ENCODE results near the gene CAPNS2.

The CAPNS2 gene

DNA sequence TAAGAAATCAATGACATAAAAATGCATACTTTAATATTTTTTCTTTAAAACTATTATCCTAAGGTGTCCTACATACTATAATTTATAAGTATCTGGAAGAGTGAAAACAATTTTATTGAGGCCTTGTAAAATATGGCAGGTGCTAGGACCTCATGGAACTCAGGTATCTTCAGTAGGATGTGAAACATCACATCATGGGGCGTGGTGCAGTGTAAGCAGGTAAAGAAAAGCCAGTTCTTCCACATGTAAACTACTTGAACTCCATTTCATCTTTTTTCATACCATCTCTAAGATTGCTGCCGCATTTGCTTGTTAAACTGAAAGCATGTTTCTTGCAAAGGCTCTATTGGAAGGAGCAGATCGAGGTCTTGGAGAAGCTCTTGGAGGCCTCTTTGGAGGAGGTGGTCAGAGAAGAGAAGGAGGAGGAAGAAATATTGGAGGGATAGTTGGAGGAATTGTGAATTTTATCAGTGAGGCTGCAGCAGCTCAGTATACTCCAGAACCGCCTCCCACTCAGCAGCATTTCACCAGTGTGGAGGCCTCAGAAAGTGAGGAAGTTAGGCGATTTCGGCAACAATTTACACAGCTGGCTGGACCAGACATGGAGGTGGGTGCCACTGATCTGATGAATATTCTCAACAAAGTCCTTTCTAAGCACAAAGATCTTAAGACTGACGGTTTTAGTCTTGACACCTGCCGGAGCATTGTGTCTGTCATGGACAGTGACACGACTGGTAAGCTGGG, at the start of gene CAPNS2:
CAPNS2 (plus strand) TSS at position 253 of the 744 bp plus-strand sequence; CDS start at position 326, 73 bp downstream.
- no peak for DNase-seq

GRCh38 chr16:55521792-55522191, 44.7 kb upstream of the CAPNS2 start:
- DNase-seq = no peak

DNA sequence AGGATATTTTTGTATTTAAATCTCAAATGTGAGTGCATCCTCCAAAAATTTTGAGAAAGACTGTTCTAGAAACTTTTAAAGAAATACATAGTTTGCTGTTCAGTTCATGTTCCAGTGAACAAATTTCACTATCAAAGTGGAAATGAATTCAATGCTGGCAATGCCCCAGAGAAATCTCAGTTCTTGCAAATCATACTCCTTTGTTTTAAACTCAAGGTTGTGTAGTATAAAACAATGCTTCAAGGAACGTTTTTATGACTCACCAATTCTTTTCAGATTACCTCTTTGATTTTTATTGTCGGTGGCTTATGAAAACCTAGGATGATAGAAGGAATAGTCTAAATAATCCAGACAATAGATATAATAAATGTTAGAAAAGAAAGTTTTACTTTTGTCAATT, 40.0 kb upstream of the CAPNS2 start:
- DNase-seq = no peak

- no peak for DNase-seq
Observed at GRCh38 chr16:55527885-55528284, 38.6 kb upstream of the CAPNS2 start.

GRCh38 chr16:55529018-55529417, 37.5 kb upstream of the CAPNS2 start:
- no peak for DNase-seq

DNA sequence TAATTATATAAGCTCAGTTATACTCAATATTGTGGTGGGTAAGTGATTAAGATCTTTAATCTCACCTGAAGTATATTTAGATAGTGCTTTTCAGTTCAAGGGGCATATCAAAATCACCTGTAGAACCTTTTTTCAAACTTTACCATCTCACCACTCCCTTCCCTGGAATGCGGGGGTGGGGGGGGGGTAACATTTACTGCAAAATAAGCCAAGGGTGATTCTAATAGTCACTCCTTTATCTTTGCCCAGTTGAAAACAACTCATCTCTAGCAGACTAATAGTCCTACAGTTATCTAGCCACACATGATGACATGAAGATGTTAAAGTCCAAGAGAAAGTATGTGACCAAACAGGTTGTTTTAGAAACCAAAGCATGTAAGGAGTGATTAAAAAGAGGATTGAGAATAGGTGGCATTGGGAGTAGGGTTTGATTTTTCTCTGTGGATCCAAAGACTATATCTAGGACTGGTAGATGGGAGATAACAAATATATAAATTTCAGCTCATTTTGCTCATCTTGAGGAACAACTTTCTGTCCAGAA, 36.1 kb upstream of the CAPNS2 start:
- no peak for DNase-seq

DNA sequence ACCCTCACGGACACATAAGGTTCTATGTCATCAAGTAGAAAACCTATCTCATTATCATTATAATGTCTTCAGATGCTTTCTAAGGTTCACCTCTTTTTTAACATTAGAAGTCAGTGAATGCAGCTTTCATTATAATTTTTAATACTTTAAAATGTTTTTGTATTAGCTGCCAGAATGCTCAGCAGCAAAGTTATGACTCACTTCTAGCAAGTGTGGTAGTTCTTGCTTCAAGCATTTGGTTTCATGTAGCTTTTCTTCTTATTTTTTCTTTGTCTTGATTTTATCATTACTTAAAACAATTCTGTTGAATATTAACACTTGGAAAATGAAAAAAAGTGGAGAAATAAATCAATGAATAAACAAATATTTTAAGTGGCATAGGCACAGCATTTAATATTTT, 34.3 kb upstream of the CAPNS2 start:
- DNase-seq = no peak

DNA sequence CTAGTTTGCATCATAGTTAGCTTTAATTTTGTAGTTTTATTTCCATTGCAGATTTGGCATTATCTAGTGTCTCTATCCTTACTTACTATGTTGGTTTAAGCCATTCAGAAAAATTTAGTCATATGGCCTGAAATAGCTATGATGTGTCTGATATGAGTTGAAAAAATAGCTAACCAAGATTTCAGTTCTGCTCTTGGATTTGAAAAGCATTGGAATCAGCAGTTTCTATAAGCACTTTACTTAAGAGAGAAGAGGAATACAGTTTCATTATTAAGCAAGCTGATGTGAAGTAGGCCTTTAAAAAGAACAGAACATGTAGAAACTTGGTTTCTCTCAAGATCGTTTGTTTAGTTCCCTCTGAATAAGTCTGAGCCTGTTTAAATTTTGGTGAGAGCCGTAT, 31.7 kb upstream of the CAPNS2 start:
- no peak for DNase-seq

DNA sequence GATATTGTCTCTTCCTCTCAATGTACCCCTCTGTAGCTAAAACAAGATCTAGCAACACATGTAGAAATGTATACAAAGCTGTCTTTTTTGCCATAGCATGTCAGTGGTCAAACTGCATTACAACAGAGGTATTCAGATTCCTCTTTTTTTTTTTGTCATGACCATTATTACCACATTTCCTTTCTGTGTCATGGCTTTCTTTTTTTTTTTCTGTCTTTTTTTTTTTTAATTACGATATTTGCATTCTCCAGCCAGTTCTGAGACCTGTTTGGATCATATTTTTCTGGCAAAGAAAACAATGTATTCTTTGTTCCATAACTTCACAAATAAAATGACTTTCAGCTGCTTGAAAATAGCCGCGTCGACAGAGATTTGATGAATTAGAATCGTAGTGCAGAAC, 27.4 kb upstream of the CAPNS2 start:
- DNase-seq = no peak

DNA sequence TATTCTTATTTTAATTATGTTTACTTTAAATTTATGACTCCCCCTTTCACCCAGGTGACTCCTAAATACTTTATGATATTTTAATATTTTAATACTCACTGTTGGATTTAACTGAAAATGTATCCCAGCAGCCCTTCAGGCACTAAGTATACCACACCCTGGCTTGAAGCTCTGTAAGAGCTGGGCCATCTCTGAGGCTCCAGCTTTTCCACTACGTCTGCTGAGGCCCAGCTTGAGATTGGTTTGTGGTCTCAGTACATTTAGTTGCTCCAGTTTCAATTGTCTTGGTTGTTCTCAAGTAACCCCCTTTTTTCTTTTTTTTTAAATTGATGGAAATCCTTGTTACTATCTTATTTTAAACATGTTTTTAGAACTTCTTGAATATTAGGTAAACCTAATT, 27.0 kb upstream of the CAPNS2 start:
- no peak for DNase-seq

- DNase-seq = no peak
Observed at GRCh38 chr16:55540221-55540620, 26.3 kb upstream of the CAPNS2 start.

DNA sequence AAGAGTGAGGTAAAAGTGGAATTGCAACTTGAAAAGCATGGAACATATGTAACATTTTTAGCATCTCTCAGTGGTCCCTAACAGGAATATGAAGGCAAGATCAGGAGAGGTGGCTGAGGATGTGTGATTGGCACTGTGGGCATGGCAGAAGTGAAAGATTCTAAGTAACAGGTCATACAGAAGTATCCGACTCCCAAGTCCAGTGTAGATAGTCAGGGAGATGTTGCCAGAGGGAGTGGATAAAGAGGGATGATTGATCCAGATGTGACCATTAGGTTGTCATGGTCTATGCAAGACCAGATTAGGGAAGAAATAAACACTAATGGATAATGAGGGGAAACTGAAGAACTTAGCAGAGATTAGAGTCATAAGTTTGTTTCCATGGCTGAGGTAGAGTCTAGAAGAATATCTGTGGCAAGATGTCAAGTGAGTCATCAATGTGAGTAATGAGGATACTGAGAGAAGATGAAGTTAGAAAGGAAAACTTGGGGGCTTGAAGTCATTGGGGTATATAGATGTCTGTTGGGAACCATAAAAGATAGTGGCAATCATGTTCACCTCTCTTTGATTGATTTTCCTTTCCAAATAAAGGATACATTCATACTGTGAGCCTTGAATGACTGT, 23.9 kb upstream of the CAPNS2 start:
- DNase-seq = peak in 1 of 2 experiments; percentile 1

DNA sequence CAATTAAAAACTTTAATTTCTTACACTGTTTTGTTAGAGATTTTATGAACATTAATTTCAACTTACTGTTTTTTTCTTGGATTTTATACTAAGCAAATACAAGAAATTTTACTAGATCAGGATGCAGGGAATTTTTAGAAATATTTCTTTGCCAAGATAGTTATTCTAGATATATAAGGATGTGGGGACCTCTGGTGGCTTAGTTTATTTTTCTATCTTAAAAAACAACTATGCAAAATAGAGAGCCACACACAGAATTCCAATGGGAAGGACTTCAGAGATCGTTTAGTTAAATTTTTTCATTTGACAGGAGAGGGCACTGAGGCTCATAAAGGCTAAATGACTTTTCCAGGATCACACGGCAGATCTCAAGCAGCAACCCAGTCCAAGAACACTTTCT, 23.0 kb upstream of the CAPNS2 start:
- DNase-seq = peak in 1 of 2 experiments; percentile 11

DNA sequence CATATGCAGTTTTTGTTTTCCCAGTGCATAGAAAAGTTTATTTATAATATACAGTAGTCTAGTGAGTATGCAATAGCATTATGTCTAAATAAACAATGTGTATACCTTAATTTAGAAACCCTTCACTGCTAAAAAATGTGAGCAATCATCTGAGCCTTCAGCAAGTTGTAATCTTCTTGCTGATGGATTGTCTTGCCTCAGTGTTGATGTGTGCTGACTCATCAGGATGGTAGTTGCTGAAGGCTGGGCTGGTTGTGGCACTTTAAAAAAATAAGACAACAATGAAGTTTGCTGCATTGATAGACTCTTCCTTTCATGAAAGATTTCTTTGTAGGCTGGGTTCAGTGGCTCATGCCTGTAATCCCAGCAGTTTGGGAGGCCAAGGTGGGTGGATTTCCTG, 13.9 kb upstream of the CAPNS2 start:
- DNase-seq = no peak

DNA sequence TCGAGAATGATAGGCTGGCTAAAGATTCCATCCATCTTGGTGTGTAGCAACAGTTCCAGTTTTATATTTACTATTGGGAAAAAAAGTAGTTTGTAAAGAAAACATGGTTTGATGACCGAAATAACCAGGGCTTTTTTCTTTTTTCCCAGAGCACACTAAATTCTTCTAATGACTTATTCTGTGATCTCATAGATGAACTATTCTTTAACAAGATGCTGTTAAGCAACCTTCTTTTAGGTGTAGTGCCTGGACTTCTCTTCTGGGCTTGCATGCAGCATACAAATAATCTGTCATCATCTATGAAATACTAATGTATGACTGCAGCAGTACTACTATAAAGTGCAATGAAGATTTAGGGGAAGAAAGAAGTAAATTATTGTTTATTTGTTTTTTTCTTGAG, 11.0 kb upstream of the CAPNS2 start:
- no peak for DNase-seq

GRCh38 chr16:55557186-55557585, 9.3 kb upstream of the CAPNS2 start:
- DNase-seq = no peak

DNA sequence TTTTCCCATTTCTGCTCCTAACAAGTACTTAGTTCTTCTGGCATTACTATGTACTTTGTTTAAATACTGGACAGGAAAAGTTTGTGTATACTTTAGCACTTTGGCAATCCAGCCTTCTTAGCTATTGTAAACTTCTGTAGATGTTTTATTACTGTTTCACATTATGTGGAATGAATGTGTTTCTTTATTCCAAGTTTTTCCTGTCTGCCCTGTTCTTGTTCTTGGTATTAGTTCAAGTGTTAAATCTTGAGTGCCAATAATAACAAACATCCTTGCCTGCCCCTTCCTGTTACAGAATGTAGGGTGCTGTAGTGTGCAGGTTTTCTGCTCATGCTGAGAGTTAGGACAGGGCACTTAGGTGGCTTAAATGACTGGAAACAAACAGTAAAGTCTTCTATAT, 7.3 kb upstream of the CAPNS2 start:
- DNase-seq = no peak

DNA sequence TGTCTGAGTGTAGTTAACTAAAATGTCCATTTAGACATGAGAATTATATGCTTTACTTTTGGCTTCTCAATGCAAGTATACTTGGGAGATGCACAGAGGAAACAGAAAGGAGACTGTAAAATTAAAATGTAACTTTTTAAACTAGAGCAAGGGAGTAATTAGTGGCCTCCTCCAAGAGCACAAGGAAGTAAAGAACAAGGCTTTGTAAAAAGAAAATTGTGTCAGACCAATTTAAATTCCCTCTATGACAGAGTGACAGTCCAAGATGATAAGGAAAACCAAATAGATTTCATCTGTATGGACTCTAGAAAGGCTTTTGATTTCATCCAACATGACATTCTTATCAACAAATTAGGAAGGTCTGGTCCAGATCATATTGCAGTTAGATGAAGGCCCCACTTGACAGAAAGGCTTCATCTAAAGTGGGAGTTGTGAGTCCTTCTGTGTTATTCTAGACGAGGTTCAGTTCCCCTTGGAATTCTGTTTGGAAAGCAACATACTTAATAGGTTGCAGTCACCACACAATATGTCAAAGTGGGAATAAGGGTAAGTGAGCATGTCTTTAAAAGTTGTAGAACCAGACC, 6.5 kb upstream of the CAPNS2 start:
- no peak for DNase-seq

DNA sequence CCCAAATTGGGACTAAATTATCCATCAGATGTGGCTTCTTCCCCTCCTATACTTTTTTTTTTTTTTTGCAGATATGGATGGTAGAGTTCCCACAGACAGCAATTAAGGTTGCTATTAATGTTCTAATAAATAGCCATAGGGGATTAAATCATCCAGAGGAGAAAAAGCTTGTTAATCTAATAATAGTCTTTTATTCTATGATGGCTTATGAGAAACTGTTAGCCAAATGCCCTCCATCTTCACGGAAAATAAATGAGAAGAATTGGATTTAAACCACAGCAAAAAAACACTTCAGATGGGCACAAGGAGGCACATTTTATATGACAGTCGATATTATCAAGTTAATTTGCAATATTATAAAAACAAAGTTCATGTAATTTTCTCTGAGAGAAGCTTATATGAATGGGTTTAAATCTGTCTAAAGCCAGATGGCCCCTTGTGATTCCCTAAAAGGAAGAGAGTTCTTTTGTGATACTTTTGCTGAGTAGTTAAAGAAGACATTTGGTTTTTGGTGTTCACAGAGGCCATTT, 5.1 kb upstream of the CAPNS2 start:
- DNase-seq = no peak

DNA sequence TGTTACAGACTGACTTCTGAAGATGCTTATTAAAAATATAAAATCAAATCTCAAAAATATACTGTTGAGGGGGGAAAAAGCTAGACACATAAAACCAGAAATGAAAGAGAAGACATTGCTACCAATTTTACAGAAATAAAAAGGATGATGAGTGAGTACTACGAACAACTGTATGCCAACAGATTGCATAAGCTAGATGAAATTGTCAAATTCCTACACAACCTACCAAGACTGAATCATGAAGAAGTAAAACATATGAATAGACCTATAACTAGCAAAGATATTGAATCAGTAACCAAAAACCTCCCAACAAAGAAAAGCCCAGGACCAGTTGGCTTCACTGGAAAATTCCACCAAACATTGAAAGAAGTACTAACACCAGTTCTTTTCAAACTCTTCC, 3.5 kb upstream of the CAPNS2 start:
- no peak for DNase-seq

- DNase-seq = no peak
Observed at GRCh38 chr16:55563797-55564196, 2.7 kb upstream of the CAPNS2 start.

GRCh38 chr16:55565086-55565485, 1.4 kb upstream of the CAPNS2 start:
- DNase-seq = no peak

DNA sequence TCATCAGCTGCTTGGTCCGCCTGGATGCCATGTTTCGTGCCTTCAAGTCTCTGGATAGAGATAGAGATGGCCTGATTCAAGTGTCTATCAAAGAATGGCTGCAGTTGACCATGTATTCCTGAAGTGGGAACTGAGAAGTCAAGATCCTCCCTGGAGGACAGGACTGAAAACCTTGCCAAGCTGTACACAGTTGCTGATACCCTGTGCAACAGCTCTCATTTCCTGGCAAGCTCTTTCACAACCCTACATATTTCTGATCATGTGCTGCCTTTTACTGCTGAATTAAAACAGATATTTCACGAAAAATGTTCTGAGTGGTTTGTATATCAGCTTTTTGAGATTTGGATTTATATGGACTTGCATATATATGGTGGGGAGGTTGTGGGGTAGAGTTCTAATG, 898 bp downstream of the CAPNS2 start:
- no peak for DNase-seq

GRCh38 chr16:55568207-55568606, 1.7 kb downstream of the CAPNS2 start:
- DNase-seq = no peak

Data from SW 1271 (cell line).